K562 (cell line): Measurements from ENCODE around the gene HLA-DOA. TPM values are rescaled to one million over a fixed set of nuclear protein-coding genes. Genes with fewer than 3 reads are reported as not detected.
A peak's percentile ranks its signal among the peaks of the same experiment; 100 is the strongest.

Experiments
- CLOCK ChIP-seq: fragments of 250-450 bp; sonication (Bioruptor Pico); IDR thresholded peaks from 2 replicates; pipeline ENCODE4 v1.4.0; 2020; ENCODE audit warnings: mild to moderate bottlenecking, moderate library complexity, borderline replicate concordance
- DEAF1 ChIP-seq: fragments of 450-650 bp; formaldehyde crosslinking; IDR thresholded peaks from 2 replicates; pipeline ENCODE4 v1.4.0; 2020; ENCODE audit warnings: mild to moderate bottlenecking, moderate library complexity
- ELF2 ChIP-seq: fragments of 250-450 bp; sonication (Bioruptor Pico); IDR thresholded peaks from 2 replicates; pipeline ENCODE4 v1.5.0; 2021; ENCODE audit warnings: mild to moderate bottlenecking
- GTF2B ChIP-seq: IDR thresholded peaks from 2 replicates; pipeline ENCODE4 v1.6.1; 2011; ENCODE audit not compliant: insufficient read length; ENCODE audit errors: extremely low read depth
- HMBOX1 ChIP-seq: sonication (generic); IDR thresholded peaks from 2 replicates; pipeline ENCODE4 v1.6.1; 2016
- NFE2L1 ChIP-seq: fragments of 450-650 bp; IDR thresholded peaks from 2 replicates; pipeline ENCODE4 v1.6.1; 2016; ENCODE audit warnings: missing genetic modification characterization, low read depth, mild to moderate bottlenecking, missing compliant biosample characterization, moderate library complexity, borderline replicate concordance
- NFYB ChIP-seq: IDR thresholded peaks from 2 replicates; pipeline ENCODE4 v1.6.1; 2011; ENCODE audit warnings: mild to moderate bottlenecking, moderate library complexity; ENCODE audit not compliant: insufficient read length; ENCODE audit errors: extremely low read depth
- POLR2AphosphoS5 ChIP-seq: IDR thresholded peaks from 2 replicates; pipeline ENCODE4 v1.6.1; 2011; ENCODE audit warnings: mild to moderate bottlenecking, low read depth, low read length, moderate library complexity; ENCODE audit not compliant: control insufficient read depth, insufficient read depth
- RUNX1 ChIP-seq: sonication (generic); IDR thresholded peaks from 2 replicates; pipeline ENCODE4 v1.6.1; 2016; ENCODE audit warnings: antibody characterized with exemption, low read depth
- SMAD2 ChIP-seq: fragments of 150-350 bp; IDR thresholded peaks from 2 replicates; pipeline ENCODE4 v1.6.1; 2014; ENCODE audit warnings: low read depth, mild to moderate bottlenecking, low read length
- SMAD3 ChIP-seq: fragments of 450-650 bp; formaldehyde crosslinking; conservative IDR thresholded peaks from 2 replicates; pipeline ENCODE4 v1.4.0; 2020; ENCODE audit warnings: mild to moderate bottlenecking
- SMC3 ChIP-seq: conservative IDR thresholded peaks from 2 replicates; pipeline ENCODE4 v1.6.1; 2011; ENCODE audit warnings: low read depth, low read length, improper control_type of control experiment; ENCODE audit not compliant: insufficient read depth
- SUPT5H ChIP-seq: fragments of 450-650 bp; IDR thresholded peaks from 2 replicates; pipeline ENCODE4 v1.6.1; 2016
- TRIM25 ChIP-seq: fragments of 450-650 bp; IDR thresholded peaks from 2 replicates; pipeline ENCODE4 v1.7.0; 2016; ENCODE audit warnings: borderline replicate concordance
- XRCC5 ChIP-seq: fragments of 200-400 bp; formaldehyde crosslinking; IDR thresholded peaks from 2 replicates; pipeline ENCODE4 v1.6.1; 2017; ENCODE audit warnings: low read depth, mild to moderate bottlenecking, low read length
- ZBTB9 ChIP-seq: fragments of 450-650 bp; formaldehyde crosslinking; IDR thresholded peaks from 2 replicates; pipeline ENCODE4 v1.4.0; 2020; ENCODE audit warnings: mild to moderate bottlenecking, moderate library complexity
- ZZZ3 ChIP-seq: fragments of 450-650 bp; IDR thresholded peaks from 2 replicates; pipeline ENCODE4 v1.6.1; 2016; ENCODE audit warnings: antibody characterized with exemption, mild to moderate bottlenecking, moderate library complexity
- polyA plus RNA-seq, 8 experiments: library from polyadenylated mRNA; depleted of rRNA in 4 of 8; stranded (reverse) in 5 of 8; unstranded in 3 of 8; fragments of >200 nt; fragmentation: Nextera tagmentation in 2 of 8; fragmentation: Illumina TruSeq in 1 of 8; extraction: Ambion mirVana in 2 of 8; extraction: Trizol in 1 of 8; gene quantifications; 2 replicates each; pipeline versions ENCODE4 v1.2.1 to v1.2.3, GENCODE V29; 2011 to 2014; ENCODE audit warnings: inconsistent platforms in 1 of 8, missing spikeins in 1 of 8
- total RNA-seq, 7 experiments: library from RNA; depleted of rRNA in 6 of 7; stranded (reverse); fragments of >200 nt in 6 of 7; fragmentation: Illumina TruSeq in 2 of 7; extraction: Trizol in 2 of 7; gene quantifications; 2 replicates each; pipeline versions ENCODE4 v1.2.1 to v1.2.3, GENCODE V29; 2011 to 2021; ENCODE audit warnings: low replicate concordance in 1 of 7

The HLA-DOA gene
- total and polyA plus RNA-seq, 9 of the 15 experiments (the other 6 are each of a cell fraction or from before 2014, with no cell fraction given), result 0.07 TPM; not detected in 8

- TF ChIP-seq HMBOX1 (peak; percentile 94), RUNX1 (no peak), POLR2AphosphoS5 (no peak), ELF2 (CRISPR knock-in tag) (no peak), CLOCK (CRISPR knock-in tag) (no peak), ZZZ3 (no peak), GTF2B (no peak), NFYB (no peak), SMAD2 (no peak), ZBTB9 (CRISPR knock-in tag) (no peak), SMAD3 (CRISPR knock-in tag) (peak; percentile 36; the same call in 1 of the 2 replicates), NFE2L1 (tag) (no peak), SMC3 (peak; percentile 37; the same call in 1 of the 2 replicates), TRIM25 (no peak), XRCC5 (0 out of 2 replicates have a peak, but pooled peaks have one; percentile 19), SUPT5H (0 out of 2 replicates have a peak, but pooled peaks have one; percentile 32), DEAF1 (CRISPR knock-in tag) (peak; percentile 25; the same call in 1 of the 2 replicates)
Measured at GRCh38 chr6:32967151-32968091, 42.0 kb downstream of the HLA-DOA start (continued).
